Smooth muscle cell (in vitro differentiated cells): ENCODE results near the gene BPGM. TPM values are rescaled to one million over a fixed set of nuclear protein-coding genes. Genes with fewer than 3 reads are reported as not detected.

Experiments
- DNase-seq: peaks from one replicate; lab custom pipeline; 2025; ENCODE audit not compliant: unreplicated experiment; lab: John Stamatoyannopoulos, UW
- H2AFZ ChIP-seq: fragments of 200-600 bp; sonication (generic); 2 replicates; pipeline ENCODE4 v1.6.0; 2016; ENCODE audit warnings: antibody characterized with exemption, low read depth, mild to moderate bottlenecking
- H3F3A ChIP-seq: fragments of 200-600 bp; sonication (generic); 2 replicates; pipeline ENCODE4 v1.6.0; 2017; ENCODE audit warnings: antibody characterized with exemption, low read depth
- H3K27ac ChIP-seq: fragments of 200-600 bp; sonication (generic); 2 replicates; pipeline ENCODE4 v1.5.1; 2016; ENCODE audit warnings: low read depth, mild to moderate bottlenecking
- H3K27me3 ChIP-seq: fragments of 200-600 bp; sonication (generic); 2 replicates; pipeline ENCODE4 v1.6.1; 2016; ENCODE audit warnings: low read depth, mild to moderate bottlenecking
- H3K36me3 ChIP-seq: fragments of 200-600 bp; sonication (generic); 2 replicates; pipeline ENCODE4 v1.5.1; 2016; ENCODE audit warnings: low read depth
- H3K4me1 ChIP-seq: fragments of 200-600 bp; sonication (generic); 2 replicates; pipeline ENCODE4 v1.5.1; 2016; ENCODE audit warnings: low read depth
- H3K4me2 ChIP-seq: fragments of 200-600 bp; sonication (generic); 2 replicates; pipeline ENCODE4 v1.6.0; 2016; ENCODE audit warnings: mild to moderate bottlenecking
- H3K4me3 ChIP-seq: fragments of 200-600 bp; sonication (generic); 2 replicates; pipeline ENCODE4 v1.5.1; 2016; ENCODE audit warnings: mild to moderate bottlenecking
- H3K79me2 ChIP-seq: fragments of 200-600 bp; sonication (generic); 2 replicates; pipeline ENCODE4 v1.6.0; 2016; ENCODE audit warnings: low read depth, mild to moderate bottlenecking
- H3K9ac ChIP-seq: fragments of 200-600 bp; sonication (generic); 2 replicates; pipeline ENCODE4 v1.6.0; 2016; ENCODE audit warnings: low read depth
- H3K9me3 ChIP-seq: fragments of 200-600 bp; sonication (generic); replicated peaks from 2 replicates; pipeline ENCODE4 v1.5.1; 2016; ENCODE audit warnings: low read depth
- H4K20me1 ChIP-seq: fragments of 200-600 bp; sonication (generic); 2 replicates; pipeline ENCODE4 v1.6.0; 2016; ENCODE audit warnings: low read depth
- CTCF ChIP-seq: fragments of 200-600 bp; sonication (generic); IDR thresholded peaks from 2 replicates; pipeline ENCODE4 v1.5.1; 2017; ENCODE audit warnings: borderline replicate concordance, mild to moderate bottlenecking, antibody characterized with exemption; ENCODE audit not compliant: insufficient read depth, poor library complexity, severe bottlenecking
- WGBS: methylation state at CpG from one replicate; pipeline ENCODE4 v1.1.7; 2016; ENCODE audit warnings: low lambda C conversion rate; 5-methylcytosine and 5-hydroxymethylcytosine counted together
- polyA plus RNA-seq: library from polyadenylated mRNA; unstranded; fragments of >200 nt; fragmentation: Nextera tagmentation; extraction: Ambion mirVana; gene quantifications from 2 replicates; pipeline ENCODE4 v1.2.1, GENCODE V29; 2016
- total RNA-seq: library from RNA; depleted of rRNA; stranded (reverse); fragments of >200 nt; gene quantifications from 2 replicates; pipeline ENCODE4 v1.2.3, GENCODE V29; 2014

BPGM gene
- total and polyA plus RNA-seq, 2 experiments from 2014 or later, result 65.1 to 76.9 TPM

GRCh38 chr7:134699021-134699818, 52.6 kb downstream of the BPGM start:
- Histone ChIP-seq H3K36me3 (no peaks in the 10 kb centered on the region), H3K27ac (peak overlapping the region; percentile 72), H3K79me2 (no peaks in the 10 kb centered on the region), H4K20me1 (no peaks in the 10 kb centered on the region), H2AFZ (peak overlapping the region; percentile 35), H3K9me3 (no peaks in the 10 kb centered on the region), H3K9ac (no peak overlapping the region), H3K4me3 (no peak overlapping the region), H3K4me1 (peaks cover 26% of the 10 kb centered on the region), H3K27me3 (no peaks in the 10 kb centered on the region), H3F3A (peaks cover 25% of the 10 kb centered on the region), H3K4me2 (peak overlapping the region; percentile 23)
- no peak for DNase-seq
- 72% methylated on average over 8 of the region's 8 CpGs for WGBS
- no peak for TF ChIP-seq CTCF

GRCh38 chr7:134699899-134700298, 53.2 kb downstream of the BPGM start:
- Histone ChIP-seq H3K27ac (peak overlapping the region; percentile 72), H2AFZ (peak overlapping the region; percentile 35), H3K27me3 (no peaks in the 10 kb centered on the region), H3K79me2 (no peaks in the 10 kb centered on the region), H3K4me2 (peak overlapping the region; percentile 23), H3F3A (peaks cover 19% of the 10 kb centered on the region), H3K36me3 (no peaks in the 10 kb centered on the region), H3K4me3 (no peak overlapping the region), H3K4me1 (peaks cover 26% of the 10 kb centered on the region), H3K9me3 (no peaks in the 10 kb centered on the region), H4K20me1 (no peaks in the 10 kb centered on the region), H3K9ac (no peak overlapping the region)
- 35% methylated on average over 2 of the region's 2 CpGs for WGBS
- DNase-seq, result no peak
- TF ChIP-seq CTCF, result no peak

GRCh38 chr7:134701272-134701671, 54.6 kb downstream of the BPGM start:
- Histone ChIP-seq H3F3A (peaks cover 19% of the 10 kb centered on the region), H4K20me1 (no peaks in the 10 kb centered on the region), H3K4me1 (peaks cover 26% of the 10 kb centered on the region), H3K79me2 (no peaks in the 10 kb centered on the region), H2AFZ (no peak overlapping the region), H3K9ac (no peak overlapping the region), H3K36me3 (no peaks in the 10 kb centered on the region), H3K9me3 (no peaks in the 10 kb centered on the region), H3K4me2 (no peak overlapping the region), H3K4me3 (no peak overlapping the region), H3K27me3 (no peaks in the 10 kb centered on the region), H3K27ac (no peak overlapping the region)
- TF ChIP-seq CTCF, result no peak
- no peak for DNase-seq
- WGBS, result 86% methylated on average over 2 of the region's 2 CpGs
